Astrocyte of the cerebellum (primary cell): Measurements from ENCODE around the gene ZNF841.
"Not testable (repeated sequence)": the region's sequence is repeated elsewhere in the genome, so short reads cannot be mapped to it uniquely, and the experiment has no call there.

ENCODE experiments used
- DNase-seq: peaks from one replicate; pipeline ENCODE4 v3.0.0-alpha.2; 2011; ENCODE audit warnings: low read depth
- H3K4me3 ChIP-seq: 2 replicates; pipeline ENCODE4 v1.5.1; 2011; ENCODE audit warnings: mild to moderate bottlenecking, low read depth, low read length, moderate library complexity
- CTCF ChIP-seq: IDR thresholded peaks from 2 replicates; pipeline ENCODE4 v1.5.1; 2012; ENCODE audit warnings: low read length, low read depth, moderate library complexity, mild to moderate bottlenecking; ENCODE audit errors: missing control alignments
- in situ Hi-C: cut with HindIII; loops from 2 replicates; pipeline ENCODE4 v1.10.0; 2017; ENCODE audit warnings: low sequenced_read_pairs

ZNF841 gene

GRCh38 chr19:52034051-52034728, 61.4 kb downstream of the ZNF841 start:
- in situ Hi-C loops, result no loop called here
- DNase-seq, result no peak
- H3K4me3 ChIP-seq, result no peak overlapping the region
- no peak for TF ChIP-seq CTCF

- no peak for TF ChIP-seq CTCF
- no peak for DNase-seq
- H3K4me3 ChIP-seq, result peak overlapping the region; percentile 59
- in situ Hi-C loops, result no loop called here
Observed at GRCh38 chr19:52028780-52029123, 66.8 kb downstream of the ZNF841 start.

- peak; percentile 72 for DNase-seq
- in situ Hi-C loops, result no loop called here
- H3K4me3 ChIP-seq, result peak within 1 kb of the TSS; percentile 59
- no peak for TF ChIP-seq CTCF
Observed at GRCh38 chr19:52028027-52028779, 67.4 kb downstream of the ZNF841 start, which contains the start of gene ZNF614. TSS of gene ZNF614 (minus strand) at chr19:52028379. CDS start at chr19:52025745, 2,634 bp downstream.

- DNase-seq, in situ Hi-C loops: not testable (repeated sequence)
Observed at GRCh38 chr19:52026255-52026990, 69.1 kb downstream of the ZNF841 start.

GRCh38 chr19:52024478-52024877, 71.1 kb downstream of the ZNF841 start:
- DNase-seq, in situ Hi-C loops, H3K4me3 ChIP-seq: not testable (repeated sequence)

More at GRCh38 chr19:52026255-52026990, 69.1 kb downstream of the ZNF841 start:
- H3K4me3 ChIP-seq, result not testable (repeated sequence)

- TF ChIP-seq CTCF, result no peak
- no peak overlapping the region for H3K4me3 ChIP-seq
- in situ Hi-C loops, result no loop called here
- no peak for DNase-seq
Observed at GRCh38 chr19:52022193-52022592, 73.4 kb downstream of the ZNF841 start.

- no peak for DNase-seq
- H3K4me3 ChIP-seq, result no peak overlapping the region
- TF ChIP-seq CTCF, result no peak
- in situ Hi-C loops, result no loop called here
Observed at GRCh38 chr19:52020506-52020905, 75.1 kb downstream of the ZNF841 start.
